Liver (tissue), 9 donors: ENCODE measurements around the gene TDP2. TPM values are rescaled to one million over a fixed set of nuclear protein-coding genes. Genes with fewer than 3 reads are reported as not detected.

Experiments
- DNase-seq: peaks from one replicate; pipeline ENCODE4 v3.0.0-alpha.2; 2017; ENCODE audit warnings: low spot score
- H3K27ac ChIP-seq, 2 donors: one replicate each; pipeline ENCODE4 v1.7.0; 2013; ENCODE audit warnings: inconsistent platforms in 2 of 2, low read length in 2 of 2, control low read depth in 1 of 2, low read depth in 1 of 2, mild to moderate bottlenecking in 1 of 2
- H3K27me3 ChIP-seq, 4 donors: one replicate each; pipeline versions ENCODE4 v1.6.1 to v1.7.0; 2013; ENCODE audit warnings: low read length in 3 of 4, inconsistent platforms in 1 of 4, mild to moderate bottlenecking in 1 of 4, moderate library complexity in 1 of 4; ENCODE audit not compliant: control insufficient read depth in 4 of 4, insufficient read depth in 4 of 4
- H3K36me3 ChIP-seq, 4 donors: one replicate each; pipeline versions ENCODE4 v1.6.1 to v1.7.0; 2013; ENCODE audit warnings: low read length in 3 of 4, mild to moderate bottlenecking in 3 of 4, low read depth in 1 of 4, moderate library complexity in 1 of 4; ENCODE audit not compliant: control insufficient read depth in 4 of 4, insufficient read depth in 3 of 4
- H3K4me1 ChIP-seq, 4 donors: one replicate each; pipeline versions ENCODE4 v1.6.1 to v1.7.0; 2013; ENCODE audit warnings: low read length in 3 of 4, mild to moderate bottlenecking in 3 of 4, moderate library complexity in 1 of 4; ENCODE audit not compliant: control insufficient read depth in 4 of 4, insufficient read depth in 4 of 4
- H3K4me3 ChIP-seq, 3 donors: one replicate each; pipeline versions ENCODE4 v1.6.1 to v1.7.0; 2013; ENCODE audit warnings: low read length in 3 of 3, control low read depth in 1 of 3, low read depth in 1 of 3, mild to moderate bottlenecking in 1 of 3
- H3K9ac ChIP-seq, 2 donors: one replicate each; pipeline ENCODE4 v1.7.0; 2013; ENCODE audit warnings: low read length in 2 of 2, mild to moderate bottlenecking in 2 of 2, moderate library complexity in 2 of 2, control low read depth in 1 of 2, low read depth in 1 of 2
- H3K9me3 ChIP-seq, 4 donors: one replicate each; pipeline versions ENCODE4 v1.6.1 to v1.7.0; 2013; ENCODE audit warnings: low read length in 3 of 4; ENCODE audit not compliant: control insufficient read depth in 4 of 4
- CTCF ChIP-seq: fragments of 150-350 bp; IDR thresholded peaks from 2 replicates; pipeline ENCODE4 v1.5.1; 2017; ENCODE audit warnings: improper control_type of control experiment, low read depth, low read length; ENCODE audit not compliant: missing input control
- FOXA1 ChIP-seq: IDR thresholded peaks from 2 replicates; pipeline ENCODE4 v1.6.1; 2016; ENCODE audit warnings: antibody characterized with exemption
- FOXA2 ChIP-seq: IDR thresholded peaks from 2 replicates; pipeline ENCODE4 v1.6.1; 2016; ENCODE audit warnings: antibody characterized with exemption
- GABPA ChIP-seq, 2 donors: IDR thresholded peaks in 1 of 2; conservative IDR thresholded peaks in 1 of 2; 2 replicates each; pipeline ENCODE4 v1.6.1; 2016; ENCODE audit warnings: antibody characterized with exemption in 2 of 2, mild to moderate bottlenecking in 1 of 2, moderate library complexity in 1 of 2
- HNF4A ChIP-seq, 2 donors: conservative IDR thresholded peaks; 2 replicates each; pipeline ENCODE4 v1.6.1; 2016; ENCODE audit warnings: antibody characterized with exemption in 2 of 2, mild to moderate bottlenecking in 2 of 2
- HNF4G ChIP-seq: IDR thresholded peaks from 2 replicates; pipeline ENCODE4 v1.6.1; 2016; ENCODE audit warnings: antibody characterized with exemption
- JUND ChIP-seq, 2 donors: IDR thresholded peaks; 2 replicates each; pipeline ENCODE4 v1.6.1; 2016; ENCODE audit warnings: antibody characterized with exemption in 2 of 2
- NR2F2 ChIP-seq: IDR thresholded peaks from 2 replicates; pipeline ENCODE4 v1.6.1; 2016; ENCODE audit warnings: antibody characterized with exemption
- RAD21 ChIP-seq, 2 donors: IDR thresholded peaks; 2 replicates each; pipeline ENCODE4 v1.6.1; 2016; ENCODE audit warnings: antibody characterized with exemption in 2 of 2, mild to moderate bottlenecking in 2 of 2
- REST ChIP-seq: IDR thresholded peaks from 2 replicates; pipeline ENCODE4 v1.6.1; 2016; ENCODE audit warnings: antibody characterized with exemption, mild to moderate bottlenecking
- RXRA ChIP-seq, 2 donors: IDR thresholded peaks; 2 replicates each; pipeline ENCODE4 v1.6.1; 2017 to 2018; ENCODE audit warnings: antibody characterized with exemption in 2 of 2, mild to moderate bottlenecking in 1 of 2
- SP1 ChIP-seq: IDR thresholded peaks from 2 replicates; pipeline ENCODE4 v1.6.1; 2018; ENCODE audit warnings: antibody characterized with exemption, mild to moderate bottlenecking
- TAF1 ChIP-seq: conservative IDR thresholded peaks from 2 replicates; pipeline ENCODE4 v1.6.1; 2016; ENCODE audit warnings: antibody characterized with exemption, mild to moderate bottlenecking
- YY1 ChIP-seq: IDR thresholded peaks from 2 replicates; pipeline ENCODE4 v1.6.1; 2016; ENCODE audit warnings: antibody characterized with exemption, mild to moderate bottlenecking
- WGBS: extraction: QIAGEN DNeasy Blood & Tissue Kit; methylation state at CpG from one replicate; pipeline ENCODE4 v1.1.7; 2013; 5-methylcytosine and 5-hydroxymethylcytosine counted together
- polyA plus RNA-seq, 2 donors: library from polyadenylated mRNA; stranded (reverse) in 1 of 2; unstranded in 1 of 2; fragments of 200-250 nt in 1 of 2; fragments of >200 nt in 1 of 2; fragmentation: Nextera tagmentation in 1 of 2; extraction: Ambion mirVana in 1 of 2; gene quantifications; one replicate each; pipeline versions ENCODE4 v1.2.1 to v1.2.3, GENCODE V29; 2013 to 2015
- total RNA-seq, 2 donors: library from RNA; depleted of rRNA; stranded (reverse); fragments of >200 nt; gene quantifications; one replicate each; pipeline ENCODE4 v1.2.3, GENCODE V29; 2014
- TF ChIP-seq, protein P1 (sequence below): IDR thresholded peaks from 2 replicates; pipeline ENCODE4 v1.6.1; 2016; ENCODE audit warnings: antibody characterized with exemption
- TF ChIP-seq, protein P2 (sequence below): IDR thresholded peaks from 2 replicates; pipeline ENCODE4 v1.6.1; 2016; ENCODE audit warnings: antibody characterized with exemption
- donor health status: healthy.
- donor health status: healthy.
- donor health status: healthy.
- donor health status: healthy.
- donor health status: healthy.

TDP2 gene
- total and polyA plus RNA-seq, 4 donors: 16.5 to 24.3 (median 18.5) TPM

GRCh38 chr6:24636681-24637080 lies 30.0 kb downstream of the TDP2 start:
- Histone ChIP-seq H3K36me3 (no peaks in the 10 kb centered on the region), H3K9ac (no peak overlapping the region), H3K4me1 (no peaks in the 10 kb centered on the region), H3K4me3 (no peak overlapping the region), H3K27ac (no peak overlapping the region), H3K9me3 (peaks cover 0 to 3% (median 1%) of the 10 kb centered on the region in 4 donors), H3K27me3 (no peaks in the 10 kb centered on the region)
- DNase-seq: no peak
- no peak for TF ChIP-seq GABPA (IDR thresholded peaks at IDR 0.05 in 1 of 2, conservative IDR thresholded peaks at IDR 0.05 in 1 of 2)
- TF ChIP-seq, protein P1, sequence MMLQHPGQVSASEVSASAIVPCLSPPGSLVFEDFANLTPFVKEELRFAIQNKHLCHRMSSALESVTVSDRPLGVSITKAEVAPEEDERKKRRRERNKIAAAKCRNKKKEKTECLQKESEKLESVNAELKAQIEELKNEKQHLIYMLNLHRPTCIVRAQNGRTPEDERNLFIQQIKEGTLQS: no peak
- TF ChIP-seq REST: no peak
- TF ChIP-seq YY1: no peak
- TF ChIP-seq JUND (IDR thresholded peaks at IDR 0.05): no peak
- no peak for TF ChIP-seq FOXA1
- no peak for TF ChIP-seq FOXA2
- no peak for TF ChIP-seq RAD21 (IDR thresholded peaks at IDR 0.05)
- TF ChIP-seq NR2F2: no peak
- no peak for TF ChIP-seq RXRA (IDR thresholded peaks at IDR 0.05)
- no peak for TF ChIP-seq HNF4G
- TF ChIP-seq TAF1: no peak

DNA sequence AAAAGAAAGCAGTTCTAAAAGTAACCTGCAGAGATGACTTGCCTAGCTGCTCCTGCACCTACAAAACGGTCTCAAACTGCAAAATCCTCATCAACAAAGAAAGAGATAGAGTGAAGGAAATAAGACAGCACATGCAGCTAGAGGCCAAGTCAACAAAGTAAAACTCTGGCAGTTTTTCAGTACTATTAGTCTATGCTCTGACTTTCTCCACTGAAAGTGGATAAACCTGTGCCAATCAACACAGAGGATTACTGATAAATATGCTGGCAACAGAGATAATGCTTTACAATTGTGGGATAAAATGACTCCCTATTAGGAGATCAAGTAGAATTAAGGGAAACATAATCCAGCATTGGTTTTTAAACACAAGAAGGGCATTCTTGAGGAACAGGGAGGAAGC lies 34.1 kb downstream of the TDP2 start:
- peaks cover 0 to 3% (median 1%) of the 10 kb centered on the region in 4 donors for H3K9me3 ChIP-seq
- TF ChIP-seq CTCF (no peak), SP1 (no peak), HNF4A (conservative IDR thresholded peaks at IDR 0.05) (no peak), NR2F2 (no peak), GABPA (IDR thresholded peaks at IDR 0.05 in 1 of 2, conservative IDR thresholded peaks at IDR 0.05 in 1 of 2) (no peak), YY1 (no peak)
- H3K9ac ChIP-seq: no peak overlapping the region
- no peak overlapping the region for H3K4me3 ChIP-seq
- no peaks in the 10 kb centered on the region for H3K27me3 ChIP-seq
- H3K27ac ChIP-seq: no peak overlapping the region
- H3K4me1 ChIP-seq: no peaks in the 10 kb centered on the region
- DNase-seq: no peak
- WGBS: 45% methylated on average over 1 of the region's 1 CpG
- no peaks in the 10 kb centered on the region for H3K36me3 ChIP-seq

DNA sequence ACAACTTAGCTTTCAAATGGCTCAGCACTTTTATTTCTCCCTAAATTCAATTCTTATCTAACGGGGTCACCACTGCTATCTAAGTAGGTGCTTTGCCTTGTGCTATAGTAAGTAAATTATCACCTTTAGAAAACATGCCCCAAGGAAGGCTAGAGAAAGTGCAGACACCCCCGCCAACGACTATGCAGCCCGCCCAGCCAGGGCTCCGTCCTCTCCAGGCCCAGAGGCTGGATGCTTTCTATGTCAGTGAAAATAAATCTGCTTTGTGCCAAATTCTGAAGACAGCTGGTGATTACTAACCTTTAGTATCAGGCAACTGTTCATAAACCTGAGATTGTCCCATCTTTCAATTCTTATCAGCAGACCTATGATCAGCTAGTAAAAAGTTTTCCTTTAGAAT lies 35.0 kb downstream of the TDP2 start:
- WGBS: 52% methylated on average over 5 of the region's 5 CpGs
- H3K27me3 ChIP-seq: no peaks in the 10 kb centered on the region
- no peak overlapping the region for H3K9ac ChIP-seq
- H3K27ac ChIP-seq: no peak overlapping the region
- no peak overlapping the region for H3K4me3 ChIP-seq
- DNase-seq: no peak
- H3K36me3 ChIP-seq: no peaks in the 10 kb centered on the region
- H3K9me3 ChIP-seq: peaks cover 0 to 3% (median 1%) of the 10 kb centered on the region in 4 donors
- no peaks in the 10 kb centered on the region for H3K4me1 ChIP-seq
- TF ChIP-seq FOXA2 (no peak), JUND (IDR thresholded peaks at IDR 0.05) (no peak), CTCF (no peak), NR2F2 (no peak), FOXA1 (no peak), REST (no peak), RAD21 (IDR thresholded peaks at IDR 0.05) (no peak)
- TF ChIP-seq, protein P2, sequence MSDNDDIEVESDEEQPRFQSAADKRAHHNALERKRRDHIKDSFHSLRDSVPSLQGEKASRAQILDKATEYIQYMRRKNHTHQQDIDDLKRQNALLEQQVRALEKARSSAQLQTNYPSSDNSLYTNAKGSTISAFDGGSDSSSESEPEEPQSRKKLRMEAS: no peak
